Stimulated activated CD8-positive, alpha-beta memory T cell treated with anti-CD3 and anti-CD28 coated beads, Interleukin-12 subunit alpha, Interleukin-12 subunit beta, amount 100 ng/mL, for 1 hour (primary cell): ENCODE data around the gene GPR78.
"Not testable (repeated sequence)": the region's sequence is repeated elsewhere in the genome, so short reads cannot be mapped to it uniquely, and the experiment has no call there.

Source experiments
- DNase-seq: peaks from one replicate; pipeline ENCODE4 v3.0.0-alpha.2; 2020; ENCODE audit warnings: low read depth

Gene GPR78

GRCh38 chr4:8564595-8564994 lies 15.6 kb upstream of the GPR78 start:
- DNase-seq = no peak

GRCh38 chr4:8568068-8568668 lies 12.0 kb upstream of the GPR78 start:
- DNase-seq = no peak

GRCh38 chr4:8570201-8570600 lies 10.0 kb upstream of the GPR78 start:
- no peak for DNase-seq

- no peak for DNase-seq
Measured at GRCh38 chr4:8571702-8572685, 8.2 kb upstream of the GPR78 start.

- no peak for DNase-seq
Measured at GRCh38 chr4:8573266-8573665, 6.9 kb upstream of the GPR78 start.

- DNase-seq = no peak
Measured at GRCh38 chr4:8574796-8575370, 5.3 kb upstream of the GPR78 start.

- no peak for DNase-seq
Measured at GRCh38 chr4:8575457-8575856, 4.7 kb upstream of the GPR78 start.

- not testable (repeated sequence) for DNase-seq
Measured at GRCh38 chr4:8576591-8576990, 3.6 kb upstream of the GPR78 start.

GRCh38 chr4:8577046-8577445 lies 3.1 kb upstream of the GPR78 start:
- no peak for DNase-seq

- no peak for DNase-seq
Measured at GRCh38 chr4:8577972-8578371, 2.2 kb upstream of the GPR78 start.

- no peak for DNase-seq
Measured at GRCh38 chr4:8578717-8579116, 1.5 kb upstream of the GPR78 start.

GRCh38 chr4:8579526-8580320 lies 469 bp upstream of the GPR78 start:
- DNase-seq = no peak

- DNase-seq = no peak
Measured at GRCh38 chr4:8581094-8581861, 1.1 kb downstream of the GPR78 start.

- DNase-seq = no peak
Measured at GRCh38 chr4:8582016-8582415, 1.8 kb downstream of the GPR78 start.

GRCh38 chr4:8582436-8582835 lies 2.2 kb downstream of the GPR78 start:
- no peak for DNase-seq

- no peak for DNase-seq
Measured at GRCh38 chr4:8582941-8583654, 2.9 kb downstream of the GPR78 start.

GRCh38 chr4:8583655-8584025 lies 3.4 kb downstream of the GPR78 start:
- no peak for DNase-seq

GRCh38 chr4:8585186-8585585 lies 5.0 kb downstream of the GPR78 start:
- DNase-seq = no peak

GRCh38 chr4:8585721-8586212 lies 5.6 kb downstream of the GPR78 start:
- no peak for DNase-seq

GRCh38 chr4:8586246-8586645 lies 6.1 kb downstream of the GPR78 start:
- no peak for DNase-seq
